Upper lobe of left lung (tissue), 4 donors: ENCODE data around the gene CDH12.

Experiments
- POLR2A ChIP-seq, 4 donors: fragments of 450-650 bp; IDR thresholded peaks; one replicate each; pipeline ENCODE4 v1.5.1; 2016 to 2017; ENCODE audit warnings: antibody characterized with exemption in 4 of 4, mild to moderate bottlenecking in 2 of 4
- POLR2AphosphoS5 ChIP-seq, 2 donors: sonication (generic); formaldehyde crosslinking; IDR thresholded peaks; one replicate each; pipeline ENCODE4 v1.5.1; 2017; ENCODE audit warnings: antibody characterized with exemption in 2 of 2
- TF ChIP-seq, protein P1 (sequence below), 6 experiments: fragments of 450-650 bp in 4 of 6; fragments of 200-600 bp in 2 of 6; sonication (generic) in 2 of 6; IDR thresholded peaks; one replicate each; pipeline ENCODE4 v1.5.1; 2016 to 2019; ENCODE audit warnings: antibody characterized with exemption in 6 of 6

DNA sequence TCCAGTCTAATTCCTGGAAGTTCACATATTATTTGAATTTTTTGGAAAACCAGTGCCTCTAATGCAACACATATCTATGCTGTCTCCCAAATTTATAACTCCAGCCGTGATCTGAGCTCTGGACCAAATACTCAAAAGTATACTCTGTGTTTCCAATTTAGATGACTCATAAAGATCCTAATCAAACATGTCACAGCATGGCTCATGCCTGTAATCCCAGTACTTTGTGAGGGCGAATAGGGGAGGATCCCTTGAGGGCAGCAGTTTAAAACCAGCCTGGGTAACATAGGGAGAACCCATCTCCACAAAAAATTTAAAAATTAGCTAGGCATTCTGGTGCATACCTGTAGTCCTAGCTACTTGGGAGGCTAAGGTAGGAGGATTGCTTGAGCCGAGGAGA is 388.0 kb downstream of the CDH12 start:
- TF ChIP-seq POLR2A (IDR thresholded peaks at IDR 0.05) (no peak), POLR2AphosphoS5 (IDR thresholded peaks at IDR 0.05) (no peak)
- TF ChIP-seq, protein P1, sequence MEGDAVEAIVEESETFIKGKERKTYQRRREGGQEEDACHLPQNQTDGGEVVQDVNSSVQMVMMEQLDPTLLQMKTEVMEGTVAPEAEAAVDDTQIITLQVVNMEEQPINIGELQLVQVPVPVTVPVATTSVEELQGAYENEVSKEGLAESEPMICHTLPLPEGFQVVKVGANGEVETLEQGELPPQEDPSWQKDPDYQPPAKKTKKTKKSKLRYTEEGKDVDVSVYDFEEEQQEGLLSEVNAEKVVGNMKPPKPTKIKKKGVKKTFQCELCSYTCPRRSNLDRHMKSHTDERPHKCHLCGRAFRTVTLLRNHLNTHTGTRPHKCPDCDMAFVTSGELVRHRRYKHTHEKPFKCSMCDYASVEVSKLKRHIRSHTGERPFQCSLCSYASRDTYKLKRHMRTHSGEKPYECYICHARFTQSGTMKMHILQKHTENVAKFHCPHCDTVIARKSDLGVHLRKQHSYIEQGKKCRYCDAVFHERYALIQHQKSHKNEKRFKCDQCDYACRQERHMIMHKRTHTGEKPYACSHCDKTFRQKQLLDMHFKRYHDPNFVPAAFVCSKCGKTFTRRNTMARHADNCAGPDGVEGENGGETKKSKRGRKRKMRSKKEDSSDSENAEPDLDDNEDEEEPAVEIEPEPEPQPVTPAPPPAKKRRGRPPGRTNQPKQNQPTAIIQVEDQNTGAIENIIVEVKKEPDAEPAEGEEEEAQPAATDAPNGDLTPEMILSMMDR (IDR thresholded peaks at IDR 0.05), result no peak
